ENCODE results near the gene CCDC178. TPM values are rescaled to one million over a fixed set of nuclear protein-coding genes. Genes with fewer than 3 reads are reported as not detected.

The CCDC178 gene
- polyA plus RNA-seq, 2 of the 4 experiments (the other 2 are of a cell fraction) = 0.06 TPM; not detected in 1

DNA sequence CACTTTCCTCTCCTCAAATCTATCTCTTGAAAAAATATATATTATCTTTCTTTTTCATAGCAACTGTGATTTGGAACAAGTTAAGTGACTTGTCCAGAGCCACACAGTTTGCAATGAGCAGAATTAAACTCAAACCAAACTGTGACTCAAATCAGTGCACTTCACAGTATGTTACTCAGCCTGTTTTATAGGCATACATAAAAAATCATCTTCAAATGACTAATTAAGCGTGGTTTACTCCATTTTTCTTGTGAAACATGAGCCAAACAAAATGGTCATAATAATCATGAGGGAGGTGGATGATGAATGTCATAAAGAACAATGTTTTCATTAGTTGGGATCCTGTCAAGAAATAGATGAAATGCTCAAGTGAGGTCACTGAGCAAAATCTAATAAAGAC, 6.1 kb upstream of the CCDC178 start:
- Histone ChIP-seq H3K27ac (no peak overlapping the region), H3K4me2 (no peak overlapping the region), H3K9me3 (no peaks in the 10 kb centered on the region), H3K4me1 (no peaks in the 10 kb centered on the region), H3K4me3 (no peak overlapping the region)
- FAIRE-seq = no peak
- no peak for DNase-seq (ENCODE audit: low read depth in 1 of 2, low spot score in 1 of 2)
- ChIA-PET POLR2A (no interaction called here), CTCF (no interaction called here)
- no peak for TF ChIP-seq RCOR1 (IDR thresholded peaks at IDR 0.05; ENCODE audit: low read depth, low read length)
- no peak for TF ChIP-seq KDM5A (IDR thresholded peaks at IDR 0.05)
- no peak for TF ChIP-seq ZNF302 (CRISPR knock-in tag; IDR thresholded peaks at IDR 0.05)
- TF ChIP-seq CBX8 (IDR thresholded peaks at IDR 0.05) = no peak
- no peak for TF ChIP-seq JUN (IDR thresholded peaks at IDR 0.05)
- no peak for TF ChIP-seq ZFP36 (IDR thresholded peaks at IDR 0.05; ENCODE audit: borderline replicate concordance, partially characterized antibody)
- no peak for TF ChIP-seq HOXB13 (CRISPR knock-in tag; IDR thresholded peaks at IDR 0.05; ENCODE audit: low read depth)
- no peak for TF ChIP-seq HOXA7 (CRISPR knock-in tag; IDR thresholded peaks at IDR 0.05)
- TF ChIP-seq, protein P1, sequence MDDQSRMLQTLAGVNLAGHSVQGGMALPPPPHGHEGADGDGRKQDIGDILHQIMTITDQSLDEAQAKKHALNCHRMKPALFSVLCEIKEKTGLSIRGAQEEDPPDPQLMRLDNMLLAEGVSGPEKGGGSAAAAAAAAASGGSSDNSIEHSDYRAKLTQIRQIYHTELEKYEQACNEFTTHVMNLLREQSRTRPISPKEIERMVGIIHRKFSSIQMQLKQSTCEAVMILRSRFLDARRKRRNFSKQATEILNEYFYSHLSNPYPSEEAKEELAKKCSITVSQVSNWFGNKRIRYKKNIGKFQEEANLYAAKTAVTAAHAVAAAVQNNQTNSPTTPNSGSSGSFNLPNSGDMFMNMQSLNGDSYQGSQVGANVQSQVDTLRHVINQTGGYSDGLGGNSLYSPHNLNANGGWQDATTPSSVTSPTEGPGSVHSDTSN (IDR thresholded peaks at IDR 0.05) = no peak
- no peak for TF ChIP-seq ESRRA (IDR thresholded peaks at IDR 0.05; ENCODE audit: borderline replicate concordance, low read length)
- TF ChIP-seq, protein P2, sequence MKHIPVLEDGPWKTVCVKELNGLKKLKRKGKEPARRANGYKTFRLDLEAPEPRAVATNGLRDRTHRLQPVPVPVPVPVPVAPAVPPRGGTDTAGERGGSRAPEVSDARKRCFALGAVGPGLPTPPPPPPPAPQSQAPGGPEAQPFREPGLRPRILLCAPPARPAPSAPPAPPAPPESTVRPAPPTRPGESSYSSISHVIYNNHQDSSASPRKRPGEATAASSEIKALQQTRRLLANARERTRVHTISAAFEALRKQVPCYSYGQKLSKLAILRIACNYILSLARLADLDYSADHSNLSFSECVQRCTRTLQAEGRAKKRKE (CRISPR knock-in tag; IDR thresholded peaks at IDR 0.05; ENCODE audit: low read depth) = no peak
- TF ChIP-seq RAD21 (conservative IDR thresholded peaks at IDR 0.05 in 1 of 2, IDR thresholded peaks at IDR 0.05 in 1 of 2) = no peak
- ATAC-seq = no peak
- 0% methylated on average over 1 of the region's 1 CpG for WGBS (ENCODE audit: missing lambda C conversion rate)

DNA sequence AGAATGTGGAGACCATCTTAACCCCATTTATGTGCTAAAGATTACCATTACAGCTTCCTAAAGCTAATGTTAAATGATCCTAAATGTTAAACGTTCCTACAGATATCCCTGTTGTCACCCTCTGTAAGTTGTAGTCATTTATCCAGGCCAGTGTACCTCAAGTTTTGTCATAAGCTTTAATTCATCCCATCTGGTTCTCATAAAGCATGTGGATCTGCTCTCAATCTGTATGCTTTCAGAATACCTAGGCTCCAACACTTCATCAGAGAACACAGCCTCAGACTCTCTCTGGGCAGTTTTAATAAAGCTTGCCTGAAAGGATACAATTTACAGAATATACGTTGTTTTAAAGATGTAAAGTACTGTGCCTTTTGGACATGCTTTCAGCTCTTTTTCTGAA, 4.2 kb upstream of the CCDC178 start:
- Histone ChIP-seq H3K4me2 (no peak overlapping the region), H3K4me1 (no peaks in the 10 kb centered on the region), H3K27ac (no peak overlapping the region), H3K9me3 (no peaks in the 10 kb centered on the region), H3K4me3 (no peak overlapping the region)
- ATAC-seq = no peak
- no peak for DNase-seq (ENCODE audit: low read depth in 1 of 2, low spot score in 1 of 2)
- ChIA-PET CTCF (no interaction called here), POLR2A (no interaction called here)
- TF ChIP-seq, protein P3, sequence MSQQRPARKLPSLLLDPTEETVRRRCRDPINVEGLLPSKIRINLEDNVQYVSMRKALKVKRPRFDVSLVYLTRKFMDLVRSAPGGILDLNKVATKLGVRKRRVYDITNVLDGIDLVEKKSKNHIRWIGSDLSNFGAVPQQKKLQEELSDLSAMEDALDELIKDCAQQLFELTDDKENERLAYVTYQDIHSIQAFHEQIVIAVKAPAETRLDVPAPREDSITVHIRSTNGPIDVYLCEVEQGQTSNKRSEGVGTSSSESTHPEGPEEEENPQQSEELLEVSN (IDR thresholded peaks at IDR 0.05; ENCODE audit: borderline replicate concordance, low read depth) = no peak
- TF ChIP-seq CHD4 (IDR thresholded peaks at IDR 0.05; ENCODE audit: borderline replicate concordance) = no peak
- no peak for TF ChIP-seq RARB (CRISPR knock-in tag; IDR thresholded peaks at IDR 0.05)
- no peak for TF ChIP-seq KDM5A (IDR thresholded peaks at IDR 0.05)
- TF ChIP-seq JUN (IDR thresholded peaks at IDR 0.05) = no peak
- TF ChIP-seq, protein P4, sequence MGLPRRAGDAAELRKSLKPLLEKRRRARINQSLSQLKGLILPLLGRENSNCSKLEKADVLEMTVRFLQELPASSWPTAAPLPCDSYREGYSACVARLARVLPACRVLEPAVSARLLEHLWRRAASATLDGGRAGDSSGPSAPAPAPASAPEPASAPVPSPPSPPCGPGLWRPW (IDR thresholded peaks at IDR 0.05) = no peak
- TF ChIP-seq NFE2L2 (conservative IDR thresholded peaks at IDR 0.05; ENCODE audit: low read length) = no peak
- TF ChIP-seq HEYL (CRISPR knock-in tag; IDR thresholded peaks at IDR 0.05) = no peak
- no peak for TF ChIP-seq TFCP2L1 (CRISPR knock-in tag; IDR thresholded peaks at IDR 0.05)
- FAIRE-seq = no peak
- WGBS (ENCODE audit: missing lambda C conversion rate) = 11% methylated on average over 2 of the region's 2 CpGs

DNA sequence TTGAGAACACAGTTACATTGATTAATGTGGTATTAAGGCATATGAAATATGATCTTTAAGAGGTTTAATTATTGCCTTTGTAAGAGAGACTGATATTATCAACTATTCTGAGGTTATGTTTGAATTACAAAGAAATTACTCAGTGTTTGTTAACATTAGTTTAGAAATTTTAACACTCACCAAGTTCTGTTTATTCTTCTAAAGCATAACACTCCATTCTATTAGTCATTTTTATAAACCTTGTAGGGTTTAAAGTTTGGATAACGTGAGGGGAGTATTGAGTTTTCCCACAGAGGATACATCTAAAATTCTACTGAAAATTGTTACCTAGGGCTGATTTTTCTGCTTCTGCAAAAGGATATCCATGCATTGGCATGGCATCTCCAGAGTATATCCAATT, 7.7 kb downstream of the CCDC178 start:
- 0% methylated on average over 1 of the region's 1 CpG for WGBS (ENCODE audit: missing lambda C conversion rate)
- no peaks in the 10 kb centered on the region for H3K4me1 ChIP-seq
- ATAC-seq (no peak), FAIRE-seq (no peak), DNase-seq (ENCODE audit: low read depth in 1 of 2, low spot score in 1 of 2) (no peak)
- H3K4me3 ChIP-seq = no peak overlapping the region
- CTCF ChIA-PET = no interaction called here
- H3K27ac ChIP-seq = no peak overlapping the region
- POLR2A ChIA-PET = no interaction called here
- no peaks in the 10 kb centered on the region for H3K9me3 ChIP-seq
- no peak overlapping the region for H3K4me2 ChIP-seq
- TF ChIP-seq HOXA7 (CRISPR knock-in tag; IDR thresholded peaks at IDR 0.05) (no peak), POLR2A (IDR thresholded peaks at IDR 0.05; ENCODE audit: low read length) (no peak), EHF (CRISPR knock-in tag; IDR thresholded peaks at IDR 0.05) (no peak), CHD2 (IDR thresholded peaks at IDR 0.05; ENCODE audit: low read length, partially characterized antibody) (no peak), FOSB (CRISPR knock-in tag; IDR thresholded peaks at IDR 0.05) (no peak), ZNF302 (CRISPR knock-in tag; IDR thresholded peaks at IDR 0.05) (no peak), HOXB13 (CRISPR knock-in tag; IDR thresholded peaks at IDR 0.05; ENCODE audit: low read depth) (no peak)
- TF ChIP-seq, protein P1 (IDR thresholded peaks at IDR 0.05) = no peak
- TF ChIP-seq, protein P2 (CRISPR knock-in tag; IDR thresholded peaks at IDR 0.05; ENCODE audit: low read depth) = no peak
